GM23338 (cell line): Measurements from ENCODE around the gene ASB16. TPM values are rescaled to one million over a fixed set of nuclear protein-coding genes. Genes with fewer than 3 reads are reported as not detected.

Experiments used
- CREB1 ChIP-seq: fragments of 250-450 bp; sonication (Bioruptor Pico); IDR thresholded peaks from 2 replicates; pipeline ENCODE4 v1.5.0; 2020; ENCODE audit warnings: low read depth, mild to moderate bottlenecking, moderate library complexity
- EZH2phosphoT487 ChIP-seq: fragments of 200-600 bp; sonication (generic); IDR thresholded peaks from one replicate; pipeline ENCODE4 v1.8.1; 2018; ENCODE audit warnings: antibody characterized with exemption; ENCODE audit not compliant: unreplicated experiment
- JUNB ChIP-seq: IDR thresholded peaks from one replicate; pipeline ENCODE4 v1.6.1; 2016; ENCODE audit warnings: antibody characterized with exemption; ENCODE audit not compliant: unreplicated experiment
- NANOG ChIP-seq: IDR thresholded peaks from 2 replicates; pipeline ENCODE4 v1.6.1; 2016; ENCODE audit warnings: antibody characterized with exemption, borderline replicate concordance
- POLR2AphosphoS5 ChIP-seq: IDR thresholded peaks from 2 replicates; pipeline ENCODE4 v1.6.1; 2016; ENCODE audit warnings: antibody characterized with exemption, low read depth
- STAT1 ChIP-seq: IDR thresholded peaks from one replicate; pipeline ENCODE4 v1.6.1; 2016; ENCODE audit warnings: antibody characterized with exemption; ENCODE audit not compliant: unreplicated experiment
- ZNF331 ChIP-seq: fragments of 250-450 bp; sonication (Bioruptor Pico); IDR thresholded peaks from 2 replicates; pipeline ENCODE4 v1.5.0; 2020; ENCODE audit warnings: low read depth, mild to moderate bottlenecking, moderate library complexity
- polyA plus RNA-seq: library from polyadenylated mRNA; unstranded; fragments of >200 nt; fragmentation: Nextera tagmentation; extraction: Ambion mirVana; gene quantifications from 2 replicates; pipeline ENCODE4 v1.2.1, GENCODE V29; 2016
- total RNA-seq: library from RNA; depleted of rRNA; stranded (reverse); fragments of >200 nt; shearing (Covaris generic); gene quantifications from 2 replicates; pipeline ENCODE4 v1.2.3, GENCODE V29; 2014
- TF ChIP-seq, protein P1 (sequence below): IDR thresholded peaks from 2 replicates; pipeline ENCODE4 v1.6.1; 2016; ENCODE audit warnings: antibody characterized with exemption
- TF ChIP-seq, protein P2 (sequence below): IDR thresholded peaks from one replicate; pipeline ENCODE4 v1.6.1; 2018; ENCODE audit warnings: antibody characterized with exemption; ENCODE audit not compliant: unreplicated experiment
- TF ChIP-seq, protein P3 (sequence below), 2 experiments: fragments of 200-600 bp in 1 of 2; sonication (generic) in 1 of 2; conservative IDR thresholded peaks; 2 replicates each; pipeline versions ENCODE4 v1.5.1 to v1.6.1; 2016 to 2017; ENCODE audit warnings: antibody characterized with exemption in 2 of 2, low read depth in 2 of 2, mild to moderate bottlenecking in 2 of 2, moderate library complexity in 1 of 2

ASB16 gene
- total and polyA plus RNA-seq, 2 experiments from 2014 or later = 0.47 TPM; not detected in 1

DNA sequence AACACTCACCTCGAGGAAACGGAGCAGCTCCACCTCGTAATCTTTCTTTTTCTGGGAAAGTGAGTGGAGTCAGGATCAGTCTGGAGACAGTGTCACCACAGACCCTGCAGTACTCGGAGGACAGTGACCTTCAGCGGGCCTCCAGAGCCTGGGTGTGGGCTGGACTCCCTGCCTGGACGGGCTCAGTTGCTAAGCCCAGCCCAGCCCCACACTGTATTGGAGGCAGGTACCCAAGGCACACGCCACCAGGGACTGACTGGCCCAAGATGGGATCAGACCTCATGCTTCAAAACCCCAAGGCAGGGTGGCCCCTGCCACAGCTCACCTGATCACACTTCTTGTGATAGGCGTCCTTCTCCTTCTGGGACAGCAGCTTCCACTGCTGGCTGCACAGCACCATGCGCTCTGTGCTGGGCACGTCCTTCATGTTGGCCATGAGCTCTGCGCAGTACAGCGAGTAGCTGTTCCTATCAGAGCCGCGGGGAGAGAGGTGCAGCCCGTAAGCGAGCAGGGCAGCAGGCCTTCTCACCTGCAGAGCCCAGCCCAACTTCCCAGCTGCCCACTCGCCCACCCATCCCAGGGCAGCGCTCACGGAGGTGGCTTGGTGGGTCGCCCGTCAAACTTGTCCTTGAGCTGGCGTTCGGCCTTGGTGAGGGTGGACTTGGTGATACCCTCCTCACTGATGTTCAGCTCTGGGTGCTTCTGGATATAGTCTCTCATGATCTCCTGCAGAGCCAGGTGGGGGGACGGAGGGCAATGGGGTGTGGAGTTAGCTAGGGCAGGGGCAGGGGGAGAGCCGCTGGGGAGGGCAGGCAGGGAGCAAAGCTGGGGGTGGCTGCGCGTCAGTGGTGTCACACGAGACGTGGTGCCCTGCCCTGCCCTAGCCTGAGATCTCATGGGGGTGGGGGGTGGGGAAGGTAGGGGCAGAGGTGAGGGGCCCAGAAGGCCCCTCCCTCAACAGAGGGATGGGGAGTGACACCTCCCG lies 41.1 kb downstream of the ASB16 start (continued):
- TF ChIP-seq, protein P1, sequence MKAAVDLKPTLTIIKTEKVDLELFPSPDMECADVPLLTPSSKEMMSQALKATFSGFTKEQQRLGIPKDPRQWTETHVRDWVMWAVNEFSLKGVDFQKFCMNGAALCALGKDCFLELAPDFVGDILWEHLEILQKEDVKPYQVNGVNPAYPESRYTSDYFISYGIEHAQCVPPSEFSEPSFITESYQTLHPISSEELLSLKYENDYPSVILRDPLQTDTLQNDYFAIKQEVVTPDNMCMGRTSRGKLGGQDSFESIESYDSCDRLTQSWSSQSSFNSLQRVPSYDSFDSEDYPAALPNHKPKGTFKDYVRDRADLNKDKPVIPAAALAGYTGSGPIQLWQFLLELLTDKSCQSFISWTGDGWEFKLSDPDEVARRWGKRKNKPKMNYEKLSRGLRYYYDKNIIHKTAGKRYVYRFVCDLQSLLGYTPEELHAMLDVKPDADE = no peak
- TF ChIP-seq ZNF331 (CRISPR knock-in tag) (no peak), POLR2AphosphoS5 (no peak), CREB1 (no peak), JUNB (no peak), NANOG (no peak), EZH2phosphoT487 (no peak), STAT1 (no peak)
- TF ChIP-seq, protein P2, sequence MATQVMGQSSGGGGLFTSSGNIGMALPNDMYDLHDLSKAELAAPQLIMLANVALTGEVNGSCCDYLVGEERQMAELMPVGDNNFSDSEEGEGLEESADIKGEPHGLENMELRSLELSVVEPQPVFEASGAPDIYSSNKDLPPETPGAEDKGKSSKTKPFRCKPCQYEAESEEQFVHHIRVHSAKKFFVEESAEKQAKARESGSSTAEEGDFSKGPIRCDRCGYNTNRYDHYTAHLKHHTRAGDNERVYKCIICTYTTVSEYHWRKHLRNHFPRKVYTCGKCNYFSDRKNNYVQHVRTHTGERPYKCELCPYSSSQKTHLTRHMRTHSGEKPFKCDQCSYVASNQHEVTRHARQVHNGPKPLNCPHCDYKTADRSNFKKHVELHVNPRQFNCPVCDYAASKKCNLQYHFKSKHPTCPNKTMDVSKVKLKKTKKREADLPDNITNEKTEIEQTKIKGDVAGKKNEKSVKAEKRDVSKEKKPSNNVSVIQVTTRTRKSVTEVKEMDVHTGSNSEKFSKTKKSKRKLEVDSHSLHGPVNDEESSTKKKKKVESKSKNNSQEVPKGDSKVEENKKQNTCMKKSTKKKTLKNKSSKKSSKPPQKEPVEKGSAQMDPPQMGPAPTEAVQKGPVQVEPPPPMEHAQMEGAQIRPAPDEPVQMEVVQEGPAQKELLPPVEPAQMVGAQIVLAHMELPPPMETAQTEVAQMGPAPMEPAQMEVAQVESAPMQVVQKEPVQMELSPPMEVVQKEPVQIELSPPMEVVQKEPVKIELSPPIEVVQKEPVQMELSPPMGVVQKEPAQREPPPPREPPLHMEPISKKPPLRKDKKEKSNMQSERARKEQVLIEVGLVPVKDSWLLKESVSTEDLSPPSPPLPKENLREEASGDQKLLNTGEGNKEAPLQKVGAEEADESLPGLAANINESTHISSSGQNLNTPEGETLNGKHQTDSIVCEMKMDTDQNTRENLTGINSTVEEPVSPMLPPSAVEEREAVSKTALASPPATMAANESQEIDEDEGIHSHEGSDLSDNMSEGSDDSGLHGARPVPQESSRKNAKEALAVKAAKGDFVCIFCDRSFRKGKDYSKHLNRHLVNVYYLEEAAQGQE = no peak
- TF ChIP-seq, protein P3, sequence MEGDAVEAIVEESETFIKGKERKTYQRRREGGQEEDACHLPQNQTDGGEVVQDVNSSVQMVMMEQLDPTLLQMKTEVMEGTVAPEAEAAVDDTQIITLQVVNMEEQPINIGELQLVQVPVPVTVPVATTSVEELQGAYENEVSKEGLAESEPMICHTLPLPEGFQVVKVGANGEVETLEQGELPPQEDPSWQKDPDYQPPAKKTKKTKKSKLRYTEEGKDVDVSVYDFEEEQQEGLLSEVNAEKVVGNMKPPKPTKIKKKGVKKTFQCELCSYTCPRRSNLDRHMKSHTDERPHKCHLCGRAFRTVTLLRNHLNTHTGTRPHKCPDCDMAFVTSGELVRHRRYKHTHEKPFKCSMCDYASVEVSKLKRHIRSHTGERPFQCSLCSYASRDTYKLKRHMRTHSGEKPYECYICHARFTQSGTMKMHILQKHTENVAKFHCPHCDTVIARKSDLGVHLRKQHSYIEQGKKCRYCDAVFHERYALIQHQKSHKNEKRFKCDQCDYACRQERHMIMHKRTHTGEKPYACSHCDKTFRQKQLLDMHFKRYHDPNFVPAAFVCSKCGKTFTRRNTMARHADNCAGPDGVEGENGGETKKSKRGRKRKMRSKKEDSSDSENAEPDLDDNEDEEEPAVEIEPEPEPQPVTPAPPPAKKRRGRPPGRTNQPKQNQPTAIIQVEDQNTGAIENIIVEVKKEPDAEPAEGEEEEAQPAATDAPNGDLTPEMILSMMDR (conservative IDR thresholded peaks at IDR 0.05; ENCODE audit: low read depth in 2 of 2) = no peak
